NT2/D1 (cell line): ENCODE measurements around the gene CAPZB.

ENCODE experiments used
- DNase-seq: peaks from one replicate; pipeline ENCODE4 v3.0.0-alpha.2; 2011; ENCODE audit warnings: low read depth, low spot score
- H3K27me3 ChIP-seq: 2 replicates; pipeline ENCODE4 v1.6.0; 2011; ENCODE audit warnings: mild to moderate bottlenecking; ENCODE audit not compliant: insufficient read length, insufficient read depth
- H3K36me3 ChIP-seq: 2 replicates; pipeline ENCODE4 v1.6.1; 2011; ENCODE audit warnings: mild to moderate bottlenecking, low read length, mixed read lengths; ENCODE audit not compliant: insufficient read depth, insufficient read length
- H3K4me1 ChIP-seq: 2 replicates; pipeline ENCODE4 v1.5.1; 2011; ENCODE audit not compliant: insufficient read depth, insufficient read length
- H3K4me3 ChIP-seq: 2 replicates; pipeline ENCODE4 v1.5.1; 2011; ENCODE audit warnings: low read depth; ENCODE audit not compliant: insufficient read length
- H3K9ac ChIP-seq: 2 replicates; pipeline ENCODE4 v1.6.0; 2011; ENCODE audit warnings: low read depth; ENCODE audit not compliant: insufficient read length
- H3K9me3 ChIP-seq: 2 replicates; pipeline ENCODE4 v1.5.1; 2011; ENCODE audit warnings: mild to moderate bottlenecking, low read length; ENCODE audit not compliant: insufficient read depth
- SUZ12 ChIP-seq: IDR thresholded peaks from 2 replicates; pipeline ENCODE4 v1.6.1; 2011; ENCODE audit not compliant: insufficient read length, insufficient read depth; ENCODE audit errors: extremely low read depth
- YY1 ChIP-seq: IDR thresholded peaks from 2 replicates; pipeline ENCODE4 v1.6.1; 2011; ENCODE audit not compliant: insufficient read length, insufficient read depth
- ZNF274 ChIP-seq: IDR thresholded peaks from 2 replicates; pipeline ENCODE4 v1.6.1; 2011; ENCODE audit warnings: mild to moderate bottlenecking, low read depth, low read length

CAPZB gene

DNA sequence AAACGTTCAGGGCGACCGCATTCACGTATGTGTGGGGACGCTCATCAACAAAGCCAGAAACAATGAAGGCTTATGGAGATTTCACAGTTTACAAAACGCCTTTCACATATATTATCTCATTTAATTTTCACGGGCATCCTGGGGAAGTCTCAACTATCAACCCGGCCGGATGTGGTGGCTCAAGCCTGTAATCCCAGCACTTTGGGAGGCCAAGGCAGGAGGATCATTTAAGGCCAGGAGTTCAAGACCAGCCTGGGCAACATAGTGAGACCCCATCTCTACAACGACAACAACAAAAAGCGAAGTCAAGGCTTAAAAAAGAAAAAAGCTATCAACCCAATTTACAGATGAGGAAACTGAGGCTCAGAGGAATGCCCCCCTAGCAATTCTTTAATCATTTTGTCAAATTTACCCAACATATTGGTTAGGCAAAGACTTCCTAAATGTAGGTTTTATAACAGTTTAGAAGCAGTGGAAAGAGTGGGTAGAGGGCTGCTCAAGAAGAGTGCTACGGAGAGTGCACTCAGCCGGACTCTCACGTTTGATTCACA lies 144.9 kb downstream of the CAPZB start:
- TF ChIP-seq SUZ12 (no peak), YY1 (no peak), ZNF274 (no peak)
- H3K9ac ChIP-seq: no peak overlapping the region
- no peaks in the 10 kb centered on the region for H3K27me3 ChIP-seq
- no peak overlapping the region for H3K4me3 ChIP-seq
- no peak for DNase-seq
- H3K9me3 ChIP-seq: no peaks in the 10 kb centered on the region
- H3K36me3 ChIP-seq: peaks cover 59% of the 10 kb centered on the region
- H3K4me1 ChIP-seq: peaks cover 9% of the 10 kb centered on the region

GRCh38 chr1:19339214-19339861 lies 146.0 kb downstream of the CAPZB start:
- H3K9me3 ChIP-seq: no peaks in the 10 kb centered on the region
- TF ChIP-seq YY1 (no peak), ZNF274 (no peak), SUZ12 (no peak)
- DNase-seq: no peak
- no peaks in the 10 kb centered on the region for H3K27me3 ChIP-seq
- H3K36me3 ChIP-seq: peaks cover 47% of the 10 kb centered on the region
- no peak overlapping the region for H3K4me3 ChIP-seq
- H3K9ac ChIP-seq: peak overlapping the region; percentile 42
- H3K4me1 ChIP-seq: peaks cover 9% of the 10 kb centered on the region

- H3K4me1 ChIP-seq: peaks cover 9% of the 10 kb centered on the region
- no peak overlapping the region for H3K4me3 ChIP-seq
- TF ChIP-seq YY1 (no peak), SUZ12 (no peak), ZNF274 (no peak)
- peak overlapping the region; percentile 61 for H3K9ac ChIP-seq
- peak; percentile 16 for DNase-seq
- no peaks in the 10 kb centered on the region for H3K9me3 ChIP-seq
- H3K36me3 ChIP-seq: peaks cover 38% of the 10 kb centered on the region
- no peaks in the 10 kb centered on the region for H3K27me3 ChIP-seq
These were observed 147.0 kb downstream of the CAPZB start for GRCh38 chr1:19338323-19338762.

DNA sequence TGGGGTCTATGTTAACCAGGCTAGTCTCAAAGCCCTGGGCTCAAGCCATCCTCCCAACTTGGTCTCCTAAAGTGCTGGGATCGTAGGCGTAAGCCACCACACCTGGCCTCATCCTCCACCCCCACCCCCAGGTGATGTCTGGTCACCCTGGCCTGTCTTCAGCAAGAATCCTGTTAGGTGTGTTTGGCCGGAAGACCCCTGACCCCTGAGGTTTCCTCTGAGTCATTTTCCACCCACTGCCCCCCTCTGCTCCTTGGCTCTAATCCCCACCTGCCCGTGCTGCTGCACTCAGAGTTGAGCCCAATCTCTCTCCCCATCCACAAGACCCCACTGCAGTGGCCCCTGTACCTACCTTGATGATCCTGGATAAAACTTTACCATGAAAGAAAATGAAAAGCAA lies 148.1 kb downstream of the CAPZB start:
- Histone ChIP-seq H3K9ac (no peak overlapping the region), H3K36me3 (peaks cover 29% of the 10 kb centered on the region), H3K4me1 (peaks cover 9% of the 10 kb centered on the region), H3K4me3 (no peak overlapping the region), H3K27me3 (no peaks in the 10 kb centered on the region), H3K9me3 (no peaks in the 10 kb centered on the region)
- no peak for DNase-seq
- no peak for TF ChIP-seq ZNF274
- TF ChIP-seq YY1: no peak
- TF ChIP-seq SUZ12: no peak

- H3K4me3 ChIP-seq: no peak overlapping the region
- peaks cover 26% of the 10 kb centered on the region for H3K36me3 ChIP-seq
- no peaks in the 10 kb centered on the region for H3K9me3 ChIP-seq
- peaks cover 9% of the 10 kb centered on the region for H3K4me1 ChIP-seq
- H3K9ac ChIP-seq: no peak overlapping the region
- DNase-seq: no peak
- TF ChIP-seq ZNF274: no peak
- no peak for TF ChIP-seq YY1
- TF ChIP-seq SUZ12: no peak
- H3K27me3 ChIP-seq: no peaks in the 10 kb centered on the region
These were observed 148.8 kb downstream of the CAPZB start for GRCh38 chr1:19336543-19336942.

DNA sequence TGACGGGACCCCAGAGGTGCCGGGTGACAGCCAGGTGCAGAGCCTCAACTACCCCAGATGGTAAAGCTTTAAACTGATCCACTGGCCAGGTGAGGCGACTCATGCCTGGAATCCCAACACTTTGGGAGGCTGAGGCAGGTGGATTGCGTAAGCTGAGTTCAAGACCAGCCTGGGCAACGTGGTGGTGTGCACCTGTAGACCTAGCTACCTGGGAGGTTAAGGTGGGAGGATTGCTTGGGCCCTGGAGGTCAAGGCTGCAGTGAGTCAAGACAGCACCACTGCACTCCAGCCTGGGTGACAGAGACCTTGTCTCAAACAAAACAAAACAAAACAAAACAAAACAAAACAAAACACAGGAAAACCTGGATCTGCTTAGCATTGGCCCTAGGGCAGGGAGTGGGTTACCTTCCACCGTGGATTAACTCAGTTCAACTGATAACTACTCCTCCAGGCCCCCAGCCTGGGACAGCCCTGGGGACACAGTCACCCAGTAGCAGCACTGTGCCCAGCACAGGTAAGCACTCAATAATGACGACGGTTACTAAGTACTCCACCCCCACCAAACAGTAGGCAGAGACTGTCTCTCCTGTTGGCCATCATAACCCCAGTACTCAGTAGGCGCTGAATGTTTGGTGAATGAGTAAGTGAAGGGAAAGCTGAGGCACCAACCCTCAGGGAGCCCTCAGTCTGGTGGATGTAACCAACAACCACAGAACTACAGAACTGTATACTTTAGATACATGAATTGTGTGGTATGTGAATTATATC lies 151.6 kb downstream of the CAPZB start:
- Histone ChIP-seq H3K4me1 (peaks cover 2% of the 10 kb centered on the region), H3K4me3 (no peak overlapping the region), H3K36me3 (peaks cover 20% of the 10 kb centered on the region), H3K9ac (no peak overlapping the region), H3K9me3 (no peaks in the 10 kb centered on the region), H3K27me3 (no peaks in the 10 kb centered on the region)
- no peak for TF ChIP-seq SUZ12
- no peak for TF ChIP-seq ZNF274
- TF ChIP-seq YY1: no peak
- DNase-seq: no peak

GRCh38 chr1:19332832-19333231 lies 152.5 kb downstream of the CAPZB start:
- H3K27me3 ChIP-seq: no peaks in the 10 kb centered on the region
- H3K9me3 ChIP-seq: no peaks in the 10 kb centered on the region
- H3K9ac ChIP-seq: no peak overlapping the region
- H3K4me3 ChIP-seq: no peak overlapping the region
- no peak for TF ChIP-seq ZNF274
- no peak for TF ChIP-seq YY1
- TF ChIP-seq SUZ12: no peak
- peaks cover 25% of the 10 kb centered on the region for H3K36me3 ChIP-seq
- DNase-seq: no peak
- peaks cover 2% of the 10 kb centered on the region for H3K4me1 ChIP-seq
